ENCODE results near the gene RGSL1. TPM values are rescaled to one million over a fixed set of nuclear protein-coding genes. Genes with fewer than 3 reads are reported as not detected.

Gene RGSL1
- total and polyA plus RNA-seq, 9 of the 15 experiments (the other 6 are each of a cell fraction or from before 2014, with no cell fraction given), result 0.03 TPM; not detected in 8

- Histone ChIP-seq H3K9ac (ENCODE audit: insufficient read depth in 1 of 2, low read depth in 2 of 2, low read length in 2 of 2) (no peak overlapping the region), H3K79me2 (ENCODE audit: control insufficient read depth, insufficient read depth, low read length) (no peaks in the 10 kb centered on the region), H3K27ac (ENCODE audit: extremely low read depth, low read depth, low read length) (no peak overlapping the region), H4K20me1 (replicated peaks; ENCODE audit: control insufficient read depth, insufficient read depth, low read length) (no peaks in the 10 kb centered on the region), H3K36me3 (ENCODE audit: control insufficient read depth, insufficient read depth, low read length) (no peaks in the 10 kb centered on the region), H3K4me2 (ENCODE audit: insufficient read depth, low read length) (no peak overlapping the region), H3K27me3 (ENCODE audit: control insufficient read depth in 2 of 2, insufficient read depth in 2 of 2, low read length in 2 of 2) (no peaks in the 10 kb centered on the region; a peak in 1 of 5 replicates), H3K9me1 (ENCODE audit: control insufficient read depth, insufficient read depth, low read length) (no peaks in the 10 kb centered on the region), H3K4me1 (replicated peaks in 1 of 2; ENCODE audit: control insufficient read depth in 2 of 2, insufficient read depth in 2 of 2, low read length in 2 of 2) (no peaks in the 10 kb centered on the region), H3K4me3 (no peak overlapping the region), H3K9me3 (replicated peaks; ENCODE audit: control insufficient read depth, insufficient read depth, low read depth, low read length) (no peaks in the 10 kb centered on the region), H2AFZ (ENCODE audit: low read depth, low read length) (no peak overlapping the region)
- no peak for DNase-seq (ENCODE audit: extremely low read depth in 1 of 4, low spot score in 3 of 4)
- in situ Hi-C loops (cut with MboI), result no loop called here
- ChIA-PET CTCF (ENCODE audit: low intra/inter-chr PET ratio) (no interaction called here), POLR2A (interaction anchor here (0.6 to 2.5 kb wide), 8 partner anchors 12 to 178 kb away, joined by 3 to 11 read pairs (median 4); partner anchors contain the start of gene GLUL)
- BruUV-seq (replicated peaks), result no TSS peak
- no peak for ATAC-seq
- FAIRE-seq, result no peak
- intact Hi-C loops (cut with micrococcal nuclease), result no loop called here
- 0% methylated on average over 3 of the region's 3 CpGs for WGBS (ENCODE audit: insufficient coverage, low coverage, missing lambda C conversion rate)
- TF ChIP-seq CBX8 (IDR thresholded peaks at IDR 0.05; ENCODE audit: borderline replicate concordance, extremely low read depth, low read depth, low read length, poor library complexity, severe bottlenecking) (no peak), GTF2A2 (tag; IDR thresholded peaks at IDR 0.05) (no peak), BRD9 (IDR thresholded peaks at IDR 0.05; ENCODE audit: low read depth, partially characterized antibody) (no peak), PTBP1 (IDR thresholded peaks at IDR 0.05; ENCODE audit: low read depth, low read length) (no peak), BRD4 (IDR thresholded peaks at IDR 0.05) (no peak), CEBPB (tag; IDR thresholded peaks at IDR 0.05) (no peak), MED1 (CRISPR knock-in tag; IDR thresholded peaks at IDR 0.05; ENCODE audit: borderline replicate concordance) (no peak), BCOR (IDR thresholded peaks at IDR 0.05) (no peak), REST (IDR thresholded peaks at IDR 0.05; ENCODE audit: borderline replicate concordance) (no peak), REST (CRISPR knock-in tag; IDR thresholded peaks at IDR 0.05; ENCODE audit: low read depth) (no peak), SNAPC5 (CRISPR knock-in tag; IDR thresholded peaks at IDR 0.05) (no peak), FOSL1 (tag; conservative IDR thresholded peaks at IDR 0.05) (no peak), ZNF184 (CRISPR knock-in tag; IDR thresholded peaks at IDR 0.05) (no peak)
Observed at GRCh38 chr1:182407724-182408123, 42.2 kb upstream of the RGSL1 start.
